Chondrocyte (in vitro differentiated cells): ENCODE results near the gene CBX5. TPM values are rescaled to one million over a fixed set of nuclear protein-coding genes. Genes with fewer than 3 reads are reported as not detected.
A peak's percentile ranks its signal among the peaks of the same experiment; 100 is the strongest.

Source experiments
- DNase-seq: peaks from one replicate; pipeline ENCODE4 v3.0.0; 2021; ENCODE audit warnings: mixed read lengths, low spot score
- H3K27ac Mint-ChIP-seq: one replicate; pipeline ENCODE4 v1.8.0; 2021; ENCODE audit warnings: mild to moderate bottlenecking, moderate library complexity, mixed read lengths; ENCODE audit not compliant: unreplicated experiment
- H3K27me3 Mint-ChIP-seq: 2 replicates; pipeline ENCODE4 v1.8.0; 2021; ENCODE audit warnings: low read depth, mixed read lengths
- H3K36me3 Mint-ChIP-seq: 2 replicates; pipeline ENCODE4 v1.8.0; 2021; ENCODE audit warnings: low read depth, mixed read lengths
- H3K4me1 Mint-ChIP-seq: 2 replicates; pipeline ENCODE4 v1.8.0; 2021; ENCODE audit warnings: low read depth, mild to moderate bottlenecking, mixed read lengths
- H3K4me3 Mint-ChIP-seq: one replicate; pipeline ENCODE4 v1.8.0; 2021; ENCODE audit warnings: mild to moderate bottlenecking, moderate library complexity, mixed read lengths; ENCODE audit not compliant: unreplicated experiment
- H3K9me3 Mint-ChIP-seq: 2 replicates; pipeline ENCODE4 v1.8.0; 2021; ENCODE audit warnings: low read depth, mixed read lengths
- total RNA-seq: library from RNA; stranded (reverse); gene quantifications from 3 replicates; pipeline ENCODE4 v1.2.1, GENCODE V29; 2021
- TF ChIP-seq, protein P1 (sequence below): fragments of 200-600 bp; sonication (generic); IDR thresholded peaks from 2 replicates; pipeline ENCODE4 v1.5.0; 2021; ENCODE audit warnings: antibody characterized with exemption, mild to moderate bottlenecking, moderate library complexity

The CBX5 gene
- total RNA-seq, 1 donor from 2014 or later = 79.4 TPM

DNA sequence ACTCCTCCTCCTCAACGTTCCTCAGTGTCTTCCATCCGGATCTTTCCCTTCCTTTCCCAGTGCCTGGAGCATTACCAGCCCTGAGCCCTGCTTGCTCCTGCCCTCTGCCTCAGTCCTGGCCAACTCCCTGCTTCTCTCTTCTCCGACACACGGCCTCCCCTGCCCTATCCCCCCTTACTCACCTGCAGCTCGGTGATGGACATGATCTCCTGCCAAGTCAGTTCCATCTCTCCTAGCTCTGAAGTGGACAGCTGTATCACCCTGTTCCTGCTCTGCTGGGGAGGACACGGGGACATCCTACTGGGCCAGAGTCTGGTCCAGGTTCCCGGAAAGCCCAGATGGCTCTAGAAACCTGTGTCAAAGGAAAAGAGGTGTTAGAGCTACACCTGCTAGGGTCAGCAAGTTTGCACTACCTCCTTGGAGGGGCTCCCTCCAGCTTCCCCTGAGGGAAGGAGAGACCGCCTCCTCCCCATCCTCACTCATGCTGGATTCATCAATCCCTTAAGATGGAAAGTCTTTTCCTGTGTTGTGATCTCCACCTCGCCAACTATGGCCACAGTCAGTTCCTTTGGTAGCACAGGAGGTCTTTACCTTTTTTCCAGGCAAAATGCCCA, 15.1 kb upstream of the CBX5 start:
- Mint-ChIP-seq H3K4me3 (no peak overlapping the region), H3K27me3 (peaks cover 9% of the 10 kb centered on the region), H3K9me3 (no peaks in the 10 kb centered on the region), H3K4me1 (peaks cover 3% of the 10 kb centered on the region), H3K36me3 (no peaks in the 10 kb centered on the region), H3K27ac (no peak overlapping the region)
- TF ChIP-seq, protein P1, sequence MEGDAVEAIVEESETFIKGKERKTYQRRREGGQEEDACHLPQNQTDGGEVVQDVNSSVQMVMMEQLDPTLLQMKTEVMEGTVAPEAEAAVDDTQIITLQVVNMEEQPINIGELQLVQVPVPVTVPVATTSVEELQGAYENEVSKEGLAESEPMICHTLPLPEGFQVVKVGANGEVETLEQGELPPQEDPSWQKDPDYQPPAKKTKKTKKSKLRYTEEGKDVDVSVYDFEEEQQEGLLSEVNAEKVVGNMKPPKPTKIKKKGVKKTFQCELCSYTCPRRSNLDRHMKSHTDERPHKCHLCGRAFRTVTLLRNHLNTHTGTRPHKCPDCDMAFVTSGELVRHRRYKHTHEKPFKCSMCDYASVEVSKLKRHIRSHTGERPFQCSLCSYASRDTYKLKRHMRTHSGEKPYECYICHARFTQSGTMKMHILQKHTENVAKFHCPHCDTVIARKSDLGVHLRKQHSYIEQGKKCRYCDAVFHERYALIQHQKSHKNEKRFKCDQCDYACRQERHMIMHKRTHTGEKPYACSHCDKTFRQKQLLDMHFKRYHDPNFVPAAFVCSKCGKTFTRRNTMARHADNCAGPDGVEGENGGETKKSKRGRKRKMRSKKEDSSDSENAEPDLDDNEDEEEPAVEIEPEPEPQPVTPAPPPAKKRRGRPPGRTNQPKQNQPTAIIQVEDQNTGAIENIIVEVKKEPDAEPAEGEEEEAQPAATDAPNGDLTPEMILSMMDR = no peak
- peak; percentile 34 for DNase-seq

DNA sequence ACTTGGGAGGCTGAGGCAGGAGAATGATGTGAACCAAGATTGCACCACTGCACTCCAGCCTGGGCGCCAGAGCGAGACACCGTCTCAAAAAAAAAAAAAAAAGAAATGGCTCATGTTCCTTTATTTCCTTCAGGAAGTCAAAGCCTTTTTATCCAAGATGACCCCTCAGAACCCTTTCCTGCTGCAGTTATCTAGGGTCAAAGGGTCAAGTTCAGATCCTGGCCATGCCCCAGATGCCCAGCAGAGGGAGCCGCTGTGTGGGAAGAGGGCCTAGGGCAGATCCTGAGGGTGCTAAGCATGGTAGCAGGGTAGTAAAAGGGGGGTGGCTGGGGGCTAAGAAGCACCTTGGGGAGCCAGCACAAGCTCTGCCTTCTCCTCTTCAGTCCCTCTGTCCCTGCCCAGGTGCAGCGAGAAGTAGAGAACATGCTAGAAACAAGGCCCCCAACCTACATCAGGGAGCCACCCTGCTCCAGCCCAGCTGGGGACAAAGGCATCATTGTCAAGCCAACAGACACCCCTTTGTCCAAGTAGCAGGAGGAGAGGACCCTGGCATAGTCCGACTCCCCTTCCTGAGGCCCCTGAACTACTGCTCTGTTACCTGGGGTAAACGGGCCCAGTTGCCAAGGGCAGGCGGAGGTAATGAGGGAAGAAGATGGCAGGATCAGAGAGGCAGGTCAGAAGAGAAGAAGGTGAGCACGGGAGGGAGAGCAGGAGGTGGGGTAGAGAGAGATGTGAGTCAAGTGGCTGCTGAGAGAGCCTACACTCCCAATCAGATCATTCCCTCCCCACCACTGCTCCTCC, 14.4 kb upstream of the CBX5 start:
- Mint-ChIP-seq H3K4me1 (no peaks in the 10 kb centered on the region), H3K27me3 (peaks cover 2% of the 10 kb centered on the region), H3K4me3 (no peak overlapping the region), H3K36me3 (no peaks in the 10 kb centered on the region), H3K27ac (no peak overlapping the region), H3K9me3 (no peaks in the 10 kb centered on the region)
- TF ChIP-seq, protein P1 = peak; percentile 75
- peak; percentile 62 for DNase-seq

DNA sequence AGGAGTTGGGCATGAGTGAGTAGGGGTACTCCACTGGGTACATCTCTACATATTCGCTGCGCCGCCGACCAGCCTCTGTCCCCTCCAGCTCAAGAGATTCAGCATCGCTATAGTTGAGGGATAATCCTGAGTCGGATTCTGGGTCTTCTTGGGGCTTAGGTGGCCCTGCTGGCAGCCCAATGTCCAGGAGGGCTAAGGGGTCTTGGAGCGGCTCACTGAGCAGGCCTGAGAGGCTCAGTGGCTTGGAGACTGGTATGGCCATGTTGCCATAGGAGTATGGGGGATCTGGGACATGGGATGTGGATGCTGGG, 13.0 kb upstream of the CBX5 start:
- no peaks in the 10 kb centered on the region for H3K36me3 Mint-ChIP-seq
- H3K27me3 Mint-ChIP-seq = peaks cover 2% of the 10 kb centered on the region
- DNase-seq = peak; percentile 32
- no peaks in the 10 kb centered on the region for H3K4me1 Mint-ChIP-seq
- H3K9me3 Mint-ChIP-seq = no peaks in the 10 kb centered on the region
- H3K27ac Mint-ChIP-seq = no peak overlapping the region
- TF ChIP-seq, protein P1 = no peak
- no peak overlapping the region for H3K4me3 Mint-ChIP-seq

DNA sequence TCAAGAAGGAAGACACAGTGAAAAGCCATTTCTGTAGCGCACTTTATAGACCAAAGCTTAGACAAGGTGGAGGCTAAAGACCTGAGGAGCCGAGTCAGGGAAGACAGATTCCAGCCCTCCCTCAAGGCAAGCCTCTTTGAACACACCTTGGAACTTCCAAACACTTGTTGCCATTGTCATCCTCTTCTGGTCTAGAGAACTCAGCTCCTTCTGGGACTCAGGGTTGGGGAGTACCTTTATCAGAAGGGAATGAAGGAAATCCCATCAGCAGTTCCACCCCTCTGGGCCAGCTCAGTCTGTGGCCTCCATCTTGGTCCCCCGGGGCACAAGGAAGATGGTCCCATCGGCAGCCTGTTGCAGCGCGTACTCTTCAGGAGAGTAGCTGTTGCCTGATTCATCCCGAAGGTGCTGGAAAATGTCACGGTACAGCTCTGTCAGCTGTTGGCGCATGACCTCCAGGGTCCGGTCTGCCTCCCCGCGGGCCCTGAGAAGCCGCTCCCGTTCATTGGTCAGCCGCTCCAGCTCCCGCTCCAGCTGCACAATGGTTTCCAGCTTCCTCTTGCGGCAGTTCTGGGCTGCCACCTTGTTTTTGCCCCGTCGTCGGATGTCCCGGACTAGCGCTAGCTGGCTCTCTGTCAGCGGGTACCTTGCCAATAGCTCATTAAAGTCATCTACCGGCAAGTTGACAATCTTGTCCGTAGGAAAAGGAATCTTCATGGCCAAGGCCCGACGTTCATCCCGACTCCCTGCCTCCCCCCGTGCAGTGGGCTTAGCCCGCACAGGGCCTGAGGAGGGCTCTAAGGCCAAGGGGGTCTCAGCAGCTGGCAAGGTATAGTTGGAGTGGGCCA, 12.4 kb upstream of the CBX5 start:
- Mint-ChIP-seq H3K27ac (no peak overlapping the region), H3K4me3 (no peak overlapping the region), H3K36me3 (peaks cover 3% of the 10 kb centered on the region), H3K9me3 (no peaks in the 10 kb centered on the region), H3K27me3 (no peaks in the 10 kb centered on the region), H3K4me1 (no peaks in the 10 kb centered on the region)
- TF ChIP-seq, protein P1 = no peak
- DNase-seq = peak; percentile 80
